Loucy (cell line): ENCODE measurements around the gene KATNIP.

Experiments
- EZH2phosphoT487 ChIP-seq: fragments of 200-600 bp; IDR thresholded peaks from 2 replicates; pipeline ENCODE4 v1.6.1; 2018; ENCODE audit warnings: antibody characterized with exemption, mild to moderate bottlenecking, moderate library complexity, borderline replicate concordance
- TF ChIP-seq, protein P1 (sequence below): fragments of 200-600 bp; sonication (generic); conservative IDR thresholded peaks from 2 replicates; pipeline ENCODE4 v1.5.1; 2014; ENCODE audit warnings: mild to moderate bottlenecking, antibody characterized with exemption, low read length

- TF ChIP-seq, protein P1, sequence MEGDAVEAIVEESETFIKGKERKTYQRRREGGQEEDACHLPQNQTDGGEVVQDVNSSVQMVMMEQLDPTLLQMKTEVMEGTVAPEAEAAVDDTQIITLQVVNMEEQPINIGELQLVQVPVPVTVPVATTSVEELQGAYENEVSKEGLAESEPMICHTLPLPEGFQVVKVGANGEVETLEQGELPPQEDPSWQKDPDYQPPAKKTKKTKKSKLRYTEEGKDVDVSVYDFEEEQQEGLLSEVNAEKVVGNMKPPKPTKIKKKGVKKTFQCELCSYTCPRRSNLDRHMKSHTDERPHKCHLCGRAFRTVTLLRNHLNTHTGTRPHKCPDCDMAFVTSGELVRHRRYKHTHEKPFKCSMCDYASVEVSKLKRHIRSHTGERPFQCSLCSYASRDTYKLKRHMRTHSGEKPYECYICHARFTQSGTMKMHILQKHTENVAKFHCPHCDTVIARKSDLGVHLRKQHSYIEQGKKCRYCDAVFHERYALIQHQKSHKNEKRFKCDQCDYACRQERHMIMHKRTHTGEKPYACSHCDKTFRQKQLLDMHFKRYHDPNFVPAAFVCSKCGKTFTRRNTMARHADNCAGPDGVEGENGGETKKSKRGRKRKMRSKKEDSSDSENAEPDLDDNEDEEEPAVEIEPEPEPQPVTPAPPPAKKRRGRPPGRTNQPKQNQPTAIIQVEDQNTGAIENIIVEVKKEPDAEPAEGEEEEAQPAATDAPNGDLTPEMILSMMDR: no peak
- TF ChIP-seq EZH2phosphoT487: no peak
Measured at GRCh38 chr16:27508476-27508875, 41.5 kb upstream of the KATNIP start.
